Mucosa of descending colon (tissue), 3 donors: ENCODE measurements around the gene DGKB. TPM values are rescaled to one million over a fixed set of nuclear protein-coding genes. Genes with fewer than 3 reads are reported as not detected.

Experiments used
- ATAC-seq: fragments of 200-7000 bp; cut with Tn5 transposase; one replicate; pipeline ENCODE4 v1.9.1; 2020; ENCODE audit warnings: mild to moderate bottlenecking, moderate library complexity
- DNase-seq, 3 donors: peaks; one replicate each; pipeline ENCODE4 v3.0.0-alpha.2; 2020
- H3K36me3 ChIP-seq: fragments of 200-600 bp; one replicate; pipeline ENCODE4 v1.8.0; 2021; ENCODE audit warnings: low read depth, mild to moderate bottlenecking
- H3K4me1 ChIP-seq: fragments of 200-600 bp; one replicate; pipeline ENCODE4 v1.8.0; 2021; ENCODE audit warnings: low read depth, mild to moderate bottlenecking
- H3K4me3 ChIP-seq: fragments of 200-600 bp; one replicate; pipeline ENCODE4 v1.8.0; 2021; ENCODE audit warnings: mild to moderate bottlenecking
- H3K9me3 ChIP-seq: fragments of 200-600 bp; one replicate; pipeline ENCODE4 v1.8.0; 2021; ENCODE audit warnings: mild to moderate bottlenecking
- intact Hi-C, 2 donors: fragments of 100-400 bp; cut with DNase I in 1 of 2; cut with micrococcal nuclease in 1 of 2; formaldehyde crosslinking; loops; one replicate each; pipeline versions ENCODE4 v1.11.0 to v1.11.1; 2022; cut with DNase I, micrococcal nuclease
- total RNA-seq, 3 donors: library from RNA; stranded (reverse); fragmentation: NEBNext Ultra II Directional in 2 of 3; extraction: Animal tissue kit (Norgen Biotek cat#: 25700) in 2 of 3; gene quantifications; one replicate each; pipeline versions ENCODE4 v1.2.1 to v1.2.4, GENCODE V29; 2021 to 2023
- TF ChIP-seq, protein P1 (sequence below): fragments of 200-600 bp; IDR thresholded peaks from one replicate; pipeline ENCODE4 v1.8.0; 2022; ENCODE audit warnings: antibody characterized with exemption, mild to moderate bottlenecking
- donor health status: DM: no; HTN: no; CAD: no; lungs with moderate emphysema.
- donor health status: DM: no; HTN: no; CAD: no.
- donor health status: DM: no; HTN: yes; CAD: no.

Gene DGKB
- total RNA-seq, 3 donors from 2014 or later, result 0.19 to 5.6 (median 0.78) TPM

DNA sequence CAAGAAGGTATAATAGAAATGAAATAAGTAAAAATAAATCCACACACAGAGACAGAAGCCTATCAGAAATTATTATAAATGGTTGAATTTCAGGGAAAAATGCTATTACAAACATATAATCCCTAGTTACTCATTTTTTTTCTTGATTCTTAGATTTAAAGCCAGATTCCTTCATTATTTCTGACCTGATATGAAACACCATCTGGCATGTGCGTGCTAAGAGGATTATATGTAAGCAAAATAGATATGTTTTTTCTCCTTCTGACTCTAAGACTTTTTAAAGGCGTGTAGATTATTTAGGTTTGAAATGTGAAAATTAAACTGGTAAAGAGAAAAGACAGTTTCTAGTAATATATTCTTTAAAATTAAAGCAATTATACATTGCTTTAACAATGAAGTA lies 676.4 kb downstream of the DGKB start:
- Histone ChIP-seq H3K4me1 (no peaks in the 10 kb centered on the region), H3K9me3 (no peaks in the 10 kb centered on the region), H3K36me3 (no peaks in the 10 kb centered on the region), H3K4me3 (no peak overlapping the region)
- TF ChIP-seq, protein P1, sequence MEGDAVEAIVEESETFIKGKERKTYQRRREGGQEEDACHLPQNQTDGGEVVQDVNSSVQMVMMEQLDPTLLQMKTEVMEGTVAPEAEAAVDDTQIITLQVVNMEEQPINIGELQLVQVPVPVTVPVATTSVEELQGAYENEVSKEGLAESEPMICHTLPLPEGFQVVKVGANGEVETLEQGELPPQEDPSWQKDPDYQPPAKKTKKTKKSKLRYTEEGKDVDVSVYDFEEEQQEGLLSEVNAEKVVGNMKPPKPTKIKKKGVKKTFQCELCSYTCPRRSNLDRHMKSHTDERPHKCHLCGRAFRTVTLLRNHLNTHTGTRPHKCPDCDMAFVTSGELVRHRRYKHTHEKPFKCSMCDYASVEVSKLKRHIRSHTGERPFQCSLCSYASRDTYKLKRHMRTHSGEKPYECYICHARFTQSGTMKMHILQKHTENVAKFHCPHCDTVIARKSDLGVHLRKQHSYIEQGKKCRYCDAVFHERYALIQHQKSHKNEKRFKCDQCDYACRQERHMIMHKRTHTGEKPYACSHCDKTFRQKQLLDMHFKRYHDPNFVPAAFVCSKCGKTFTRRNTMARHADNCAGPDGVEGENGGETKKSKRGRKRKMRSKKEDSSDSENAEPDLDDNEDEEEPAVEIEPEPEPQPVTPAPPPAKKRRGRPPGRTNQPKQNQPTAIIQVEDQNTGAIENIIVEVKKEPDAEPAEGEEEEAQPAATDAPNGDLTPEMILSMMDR, result no peak
- DNase-seq (no peak), ATAC-seq (no peak)
- intact Hi-C loops, result no loop called here

DNA sequence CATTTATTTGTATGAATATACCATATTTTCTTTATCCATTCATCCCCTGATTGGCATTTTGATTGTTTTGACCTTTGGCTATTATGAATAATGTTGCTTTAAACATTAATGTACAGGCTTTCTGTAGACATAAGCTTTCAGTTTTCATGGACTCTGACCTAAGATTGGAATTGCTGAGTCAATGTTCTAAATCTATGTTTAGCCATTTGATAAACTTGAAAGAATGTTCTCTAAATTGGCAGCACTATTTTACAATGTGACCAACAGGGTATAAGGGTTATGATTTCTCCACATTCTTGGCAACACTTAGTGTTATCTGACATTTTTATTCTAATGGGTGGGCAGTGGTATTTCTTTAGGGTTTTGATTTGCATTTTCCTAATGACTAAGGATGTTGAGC lies 683.4 kb downstream of the DGKB start:
- TF ChIP-seq, protein P1, result no peak
- no peak for DNase-seq
- H3K36me3 ChIP-seq, result no peaks in the 10 kb centered on the region
- H3K4me1 ChIP-seq, result no peaks in the 10 kb centered on the region
- peak; percentile 29 for ATAC-seq
- intact Hi-C loops, result no loop called here
- H3K4me3 ChIP-seq, result no peak overlapping the region
- H3K9me3 ChIP-seq, result no peaks in the 10 kb centered on the region

DNA sequence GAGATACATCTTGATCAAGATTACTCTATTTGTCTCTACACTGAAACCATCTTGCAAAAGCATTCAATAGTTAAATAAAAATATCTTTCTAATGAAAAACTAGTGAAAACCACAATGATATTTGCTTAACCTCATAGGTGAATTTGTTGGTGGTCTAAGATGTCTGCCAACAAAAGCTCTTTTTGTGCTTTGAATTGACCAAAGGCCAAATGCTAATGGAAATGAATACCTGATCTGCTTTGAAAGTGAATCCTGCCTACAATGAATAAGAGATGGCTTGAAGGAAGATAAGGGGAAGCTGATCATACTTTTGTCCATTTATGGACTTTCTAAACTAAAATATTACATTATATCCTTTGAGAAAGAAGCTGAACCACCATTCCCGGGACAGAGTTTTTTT lies 684.2 kb downstream of the DGKB start:
- no peaks in the 10 kb centered on the region for H3K36me3 ChIP-seq

GRCh38 chr7:14209896-14210484 lies 692.6 kb downstream of the DGKB start:
- DNase-seq (no peak), ATAC-seq (no peak)
- no peaks in the 10 kb centered on the region for H3K36me3 ChIP-seq
- no peak overlapping the region for H3K4me3 ChIP-seq
- TF ChIP-seq, protein P1, result no peak
- H3K9me3 ChIP-seq, result no peaks in the 10 kb centered on the region
- intact Hi-C loops, result no loop called here
- H3K4me1 ChIP-seq, result no peaks in the 10 kb centered on the region

More for the DNA sequence above, 684.2 kb downstream of the DGKB start:
- H3K9me3 ChIP-seq, result no peaks in the 10 kb centered on the region
- H3K4me1 ChIP-seq, result no peaks in the 10 kb centered on the region
- DNase-seq, result no peak
- ATAC-seq, result no peak
- intact Hi-C loops, result no loop called here
- no peak overlapping the region for H3K4me3 ChIP-seq
- TF ChIP-seq, protein P1, result no peak

GRCh38 chr7:14207711-14208110 lies 694.8 kb downstream of the DGKB start:
- no peaks in the 10 kb centered on the region for H3K4me1 ChIP-seq
- no peak overlapping the region for H3K4me3 ChIP-seq
- DNase-seq (no peak), ATAC-seq (no peak)
- no peaks in the 10 kb centered on the region for H3K36me3 ChIP-seq
- TF ChIP-seq, protein P1, result no peak
- intact Hi-C loops, result no loop called here
- H3K9me3 ChIP-seq, result no peaks in the 10 kb centered on the region

DNA sequence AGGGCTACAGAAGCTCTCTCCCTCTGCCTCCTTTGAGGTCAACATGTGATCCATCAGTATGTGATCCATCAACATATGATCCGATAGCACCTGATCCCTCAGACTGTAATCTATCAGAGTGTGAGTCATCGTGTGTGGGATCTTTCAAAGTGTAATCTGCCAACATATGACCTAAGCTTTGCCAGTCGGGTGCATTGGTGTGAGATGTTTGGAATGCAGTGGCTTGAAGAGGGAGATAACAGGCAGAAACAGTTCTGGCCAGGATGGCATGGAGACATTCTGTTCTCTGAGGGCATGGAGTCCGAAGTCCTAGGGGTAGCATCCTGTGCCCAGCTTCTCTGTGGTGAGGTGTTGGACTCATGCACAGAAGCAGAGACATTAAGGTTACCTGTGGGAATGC lies 695.4 kb downstream of the DGKB start:
- ATAC-seq, result no peak
- Histone ChIP-seq H3K36me3 (no peaks in the 10 kb centered on the region), H3K9me3 (no peaks in the 10 kb centered on the region), H3K4me3 (no peak overlapping the region), H3K4me1 (no peaks in the 10 kb centered on the region)
- DNase-seq, result no peak
- intact Hi-C loops, result no loop called here
- TF ChIP-seq, protein P1, result no peak
